HUDEP-2 (cell line): ENCODE results near the gene TTC9B.
"Not testable (repeated sequence)": the region's sequence is repeated elsewhere in the genome, so short reads cannot be mapped to it uniquely, and the experiment has no call there.

Source experiments
- DNase-seq, 76 experiments: peaks; one replicate each; lab custom pipeline; 2025; ENCODE audit not compliant: unreplicated experiment in 76 of 76; lab: John Stamatoyannopoulos, UW

TTC9B gene

GRCh38 chr19:40177286-40178070, 40.7 kb downstream of the TTC9B start:
- DNase-seq: no peak

DNA sequence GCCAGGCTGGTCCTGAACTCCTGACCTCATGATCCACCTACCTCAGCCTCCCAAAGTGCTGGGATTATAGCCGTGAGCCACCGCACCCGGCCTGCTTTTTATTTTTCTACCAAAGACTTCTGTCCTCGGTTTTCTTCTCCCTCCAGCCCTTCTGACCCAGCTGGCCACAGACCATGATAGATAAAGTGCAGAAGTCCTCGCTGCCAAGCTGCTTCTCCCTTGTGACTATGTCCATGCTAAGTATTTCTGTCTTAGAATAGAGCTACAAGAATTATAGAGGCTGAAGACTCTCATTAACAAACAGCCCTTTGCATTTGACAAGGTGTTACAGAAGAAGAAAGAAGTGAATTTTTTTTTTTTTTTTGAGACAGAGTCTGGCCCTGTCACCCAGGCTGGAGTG, 42.4 kb downstream of the TTC9B start:
- DNase-seq: no peak

GRCh38 chr19:40174092-40174491, 44.1 kb downstream of the TTC9B start:
- no peak for DNase-seq

- DNase-seq: peak in 6 of 76 experiments; percentile 11 to 48 (median 18)
Measured at GRCh38 chr19:40171293-40171692, 46.9 kb downstream of the TTC9B start.

- not testable (repeated sequence) for DNase-seq
Measured at GRCh38 chr19:40170303-40170989, 47.7 kb downstream of the TTC9B start.

DNA sequence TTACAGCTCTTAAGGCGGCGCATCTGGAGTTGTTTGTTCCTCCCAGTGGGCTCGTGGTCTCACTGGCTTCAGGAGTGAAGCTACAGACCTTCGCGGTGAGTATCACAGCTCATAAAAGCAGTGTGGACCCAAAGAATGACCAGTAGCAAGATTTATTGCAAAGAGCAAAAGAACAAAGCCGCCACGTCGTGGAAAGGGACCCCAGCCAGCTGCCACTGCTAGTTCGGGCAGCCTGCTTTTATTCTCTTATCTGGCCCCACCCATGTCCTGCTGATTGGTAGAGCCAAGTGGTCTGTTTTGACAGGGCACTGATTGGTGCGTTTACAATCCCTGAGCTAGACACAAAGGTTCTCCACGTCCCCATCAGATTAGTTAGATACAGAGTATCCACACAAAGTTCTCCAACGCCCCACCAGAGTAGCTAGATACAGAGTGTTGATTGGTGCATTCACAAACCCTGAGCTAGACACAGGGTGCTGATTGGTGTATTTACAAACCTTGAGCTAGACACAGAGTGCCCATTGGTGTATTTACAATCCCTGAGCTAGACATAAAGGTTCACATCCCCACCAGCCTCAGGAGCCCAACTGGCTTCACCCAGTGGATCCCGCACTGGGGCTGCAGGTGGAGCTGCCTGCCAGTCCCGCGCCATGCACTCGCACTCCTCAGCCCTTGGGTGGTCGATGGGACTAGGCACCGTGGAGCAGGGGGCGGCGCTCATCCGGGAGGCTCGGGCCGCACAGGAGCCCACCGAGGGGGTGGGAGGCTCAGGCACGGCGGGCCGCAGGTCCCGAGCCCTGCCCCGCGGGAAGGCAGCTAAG, 48.5 kb downstream of the TTC9B start:
- not testable (repeated sequence) for DNase-seq
